GM10248 (cell line): ENCODE data around the gene SLC23A3.

ENCODE experiments used
- CTCF ChIA-PET: fragments of 300-600 bp; sonication (Branson Sonifier 250); formaldehyde crosslinking; extraction: SDS; loops from one replicate; lab custom pipeline; 2021; ENCODE audit warnings: antibody characterized with exemption; lab: Yijun Ruan, JAX
- POLR2A ChIA-PET: fragments of 350-650 bp; sonication (Branson Sonifier 250); formaldehyde crosslinking; extraction: SDS; loops from one replicate; lab custom pipeline; 2020; ENCODE audit warnings: antibody characterized with exemption; lab: Yijun Ruan, JAX
- DNase-seq: peaks from one replicate; pipeline ENCODE4 v3.0.0; 2012; ENCODE audit errors: extremely low spot score
- TF ChIP-seq, protein P1 (sequence below): IDR thresholded peaks from 2 replicates; pipeline ENCODE4 v1.5.1; 2012; ENCODE audit warnings: mild to moderate bottlenecking, low read depth; ENCODE audit errors: extremely low read depth, missing control alignments, control extremely low read depth

SLC23A3 gene

DNA sequence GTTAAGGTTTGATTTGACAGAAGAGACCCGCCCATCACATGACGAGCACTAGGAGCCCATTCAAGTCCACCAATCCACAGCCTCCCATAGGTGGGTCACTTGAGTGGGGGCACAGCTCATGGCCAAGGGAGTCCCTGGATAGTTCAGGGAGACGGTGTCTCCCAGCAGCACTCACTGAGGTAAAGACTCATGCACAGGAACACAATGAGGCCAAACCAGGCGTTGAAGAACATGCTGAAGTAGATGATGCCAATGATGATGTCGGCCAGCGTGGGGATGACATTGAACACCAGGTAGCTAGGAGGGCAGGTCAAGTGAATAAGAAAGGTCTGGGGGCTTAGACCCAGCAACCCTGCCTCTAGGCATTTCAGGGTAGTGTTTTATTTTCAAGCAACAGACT lies 45.0 kb upstream of the SLC23A3 start:
- ChIA-PET POLR2A (interaction anchor here (0.6 kb wide), 1 partner anchor 18 kb away, joined by 3 read pairs; no protein-coding TSS in a partner anchor), CTCF (interaction anchor here (0.8 to 2.4 kb wide), 4 partner anchors 12 to 81 kb away, joined by 3 to 6 read pairs (median 6); no protein-coding TSS in a partner anchor)
- DNase-seq: no peak
- TF ChIP-seq, protein P1, sequence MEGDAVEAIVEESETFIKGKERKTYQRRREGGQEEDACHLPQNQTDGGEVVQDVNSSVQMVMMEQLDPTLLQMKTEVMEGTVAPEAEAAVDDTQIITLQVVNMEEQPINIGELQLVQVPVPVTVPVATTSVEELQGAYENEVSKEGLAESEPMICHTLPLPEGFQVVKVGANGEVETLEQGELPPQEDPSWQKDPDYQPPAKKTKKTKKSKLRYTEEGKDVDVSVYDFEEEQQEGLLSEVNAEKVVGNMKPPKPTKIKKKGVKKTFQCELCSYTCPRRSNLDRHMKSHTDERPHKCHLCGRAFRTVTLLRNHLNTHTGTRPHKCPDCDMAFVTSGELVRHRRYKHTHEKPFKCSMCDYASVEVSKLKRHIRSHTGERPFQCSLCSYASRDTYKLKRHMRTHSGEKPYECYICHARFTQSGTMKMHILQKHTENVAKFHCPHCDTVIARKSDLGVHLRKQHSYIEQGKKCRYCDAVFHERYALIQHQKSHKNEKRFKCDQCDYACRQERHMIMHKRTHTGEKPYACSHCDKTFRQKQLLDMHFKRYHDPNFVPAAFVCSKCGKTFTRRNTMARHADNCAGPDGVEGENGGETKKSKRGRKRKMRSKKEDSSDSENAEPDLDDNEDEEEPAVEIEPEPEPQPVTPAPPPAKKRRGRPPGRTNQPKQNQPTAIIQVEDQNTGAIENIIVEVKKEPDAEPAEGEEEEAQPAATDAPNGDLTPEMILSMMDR: no peak

DNA sequence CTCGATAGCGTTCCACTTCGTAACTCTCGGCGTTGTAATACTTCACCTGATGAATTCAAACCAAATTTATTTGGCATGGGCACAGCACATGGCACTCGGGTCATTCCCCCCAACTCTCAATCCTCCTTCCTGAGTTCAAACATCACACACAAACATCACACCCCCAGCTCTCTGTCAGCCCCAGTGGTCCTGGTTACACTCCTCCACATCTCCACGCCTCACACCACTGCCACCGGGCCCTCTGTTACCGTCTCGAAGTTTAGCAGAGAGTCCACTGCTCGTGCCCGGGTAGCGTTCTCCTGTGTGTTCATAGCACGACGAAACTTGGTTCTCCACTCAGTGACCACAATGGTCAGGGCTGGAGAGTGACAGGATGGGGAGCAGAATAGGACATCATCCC lies 44.3 kb upstream of the SLC23A3 start:
- POLR2A ChIA-PET: no interaction called here

DNA sequence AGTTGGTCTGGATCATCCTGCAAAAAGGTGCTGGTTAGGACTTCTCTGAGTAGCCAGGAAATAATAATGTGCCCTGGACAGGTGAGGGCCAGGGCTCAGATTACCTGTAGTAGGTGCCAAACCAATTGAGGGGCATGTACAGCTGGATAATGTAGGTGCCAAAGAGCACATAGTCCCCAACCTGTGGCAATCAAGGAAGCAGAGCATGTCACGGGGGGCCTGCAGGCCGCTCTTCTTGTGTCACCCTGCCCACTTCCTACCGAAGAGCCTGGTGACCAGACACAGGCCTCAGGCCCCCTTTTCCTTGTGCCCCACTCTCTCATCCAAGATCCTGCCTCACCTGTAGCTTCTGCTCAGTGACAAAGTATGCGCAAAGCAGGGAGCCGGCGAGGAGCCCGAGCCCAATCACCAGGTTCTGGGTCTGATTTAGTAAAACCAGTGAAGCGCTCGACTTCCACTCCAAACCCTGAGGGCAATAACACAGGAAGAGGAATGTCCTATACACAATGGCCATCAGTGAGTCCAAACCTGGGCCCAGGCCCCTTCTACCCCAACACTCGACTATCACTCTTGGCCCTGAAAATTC lies 43.8 kb upstream of the SLC23A3 start:
- ChIA-PET POLR2A (interaction anchor here (0.5 kb wide), 1 partner anchor 39 kb away, joined by 4 read pairs; the partner anchor contains the start of gene TUBA4B), CTCF (interaction anchor here (1.2 to 3.6 kb wide), 6 partner anchors 10 to 316 kb away, joined by 3 to 15 read pairs (median 6); no protein-coding TSS in a partner anchor)
- no peak for DNase-seq

More for the DNA sequence above, 44.3 kb upstream of the SLC23A3 start:
- no peak for DNase-seq
- CTCF ChIA-PET: interaction anchor here (0.8 to 2.4 kb wide), 4 partner anchors 11 to 81 kb away, joined by 3 to 6 read pairs (median 6); no protein-coding TSS in a partner anchor
- TF ChIP-seq, protein P1: no peak

DNA sequence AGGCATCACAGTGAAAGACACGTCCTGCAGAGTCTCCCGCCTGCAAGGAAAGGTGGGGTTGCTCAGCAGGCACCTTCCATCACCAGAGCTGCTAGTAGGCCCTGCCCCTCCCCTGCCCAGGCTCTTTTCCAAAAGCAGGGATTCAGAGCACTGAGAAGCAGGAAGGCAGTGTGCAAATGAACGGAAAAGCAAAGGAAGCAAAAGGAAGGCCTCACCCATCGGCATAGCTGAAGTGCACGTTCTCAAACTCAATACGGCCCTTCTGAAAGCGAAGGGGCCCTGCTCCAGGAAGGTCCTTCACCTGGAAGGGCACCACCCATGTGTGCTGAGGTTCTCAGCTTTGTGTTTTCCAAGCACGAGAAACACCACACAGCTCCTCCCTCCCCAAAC lies 43.2 kb upstream of the SLC23A3 start:
- ChIA-PET POLR2A (interaction anchor here (0.5 kb wide), 1 partner anchor 40 kb away, joined by 4 read pairs; the partner anchor contains the start of gene TUBA4B), CTCF (interaction anchor here (1.2 to 3.6 kb wide), 8 partner anchors 9 to 317 kb away, joined by 3 to 15 read pairs (median 5); partner anchors contain the start of gene CNPPD1)
- TF ChIP-seq, protein P1: no peak
- DNase-seq: no peak

More for the DNA sequence above, 43.8 kb upstream of the SLC23A3 start:
- TF ChIP-seq, protein P1: no peak

DNA sequence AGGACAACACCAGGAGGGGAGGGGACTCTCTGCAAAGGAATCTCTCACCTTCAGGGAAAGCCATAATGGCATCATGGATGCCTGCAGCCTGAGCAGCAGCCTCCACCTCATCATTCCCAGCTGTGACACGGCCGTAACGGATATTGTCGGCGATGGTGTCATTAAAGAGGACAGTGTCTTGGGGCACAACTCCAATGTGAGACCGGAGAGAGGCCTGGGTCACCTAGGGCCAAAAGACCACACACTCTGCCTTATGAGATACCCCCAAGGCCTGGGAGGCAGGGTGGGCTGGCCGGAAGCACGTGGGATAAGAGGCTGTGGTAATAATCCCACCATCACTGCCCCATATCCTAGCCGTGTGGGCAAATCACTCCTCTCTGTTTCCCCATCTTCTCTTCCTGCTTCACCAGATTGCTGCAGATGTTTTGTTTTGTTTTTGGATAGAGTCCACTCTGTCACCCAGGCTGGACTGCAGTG lies 41.1 kb upstream of the SLC23A3 start:
- POLR2A ChIA-PET: interaction anchor here (0.5 kb wide), 1 partner anchor 45 kb away, joined by 5 read pairs; no protein-coding TSS in a partner anchor
- DNase-seq: no peak
- TF ChIP-seq, protein P1: no peak
- CTCF ChIA-PET: interaction anchor here (0.7 to 3.6 kb wide), 12 partner anchors 10 to 91 kb away, joined by 3 to 15 read pairs (median 3); partner anchors contain the start of gene NHEJ1

DNA sequence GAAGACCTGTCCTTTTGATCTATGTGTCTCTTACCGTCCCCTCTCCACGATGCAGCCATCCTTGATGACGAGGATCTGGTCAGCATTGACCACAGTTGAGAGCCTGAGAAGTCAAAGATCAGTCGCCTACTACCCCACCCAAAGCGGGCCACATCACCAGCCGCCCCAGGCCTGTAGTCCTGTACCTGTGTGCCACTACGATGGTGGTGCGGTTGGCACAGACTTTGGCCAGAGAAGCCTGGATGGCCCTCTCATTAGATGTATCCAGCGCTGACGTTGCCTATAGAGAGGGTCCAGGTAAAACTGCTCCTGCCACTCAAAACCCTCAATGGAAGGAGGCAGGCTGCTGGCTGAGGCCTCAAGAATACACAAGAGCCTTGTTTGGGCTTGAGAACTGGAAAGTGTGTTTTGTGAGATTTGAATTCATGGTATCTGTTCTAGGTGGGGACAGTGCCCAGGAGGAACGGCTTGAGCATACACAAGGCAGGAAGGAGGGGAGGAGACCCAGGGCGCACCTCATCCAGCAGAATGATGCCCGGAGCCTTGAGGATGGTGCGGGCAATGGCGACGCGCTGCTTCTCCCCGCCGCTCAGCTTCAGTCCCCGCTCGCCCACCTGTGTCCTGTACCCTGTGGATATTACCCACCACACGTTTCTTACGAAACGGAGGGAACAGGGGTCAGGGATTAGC lies 40.5 kb upstream of the SLC23A3 start:
- TF ChIP-seq, protein P1: no peak
- ChIA-PET POLR2A (interaction anchor here (0.5 kb wide), 1 partner anchor 45 kb away, joined by 5 read pairs; no protein-coding TSS in a partner anchor), CTCF (interaction anchor here (1.2 to 3.6 kb wide), 3 partner anchors 35 to 83 kb away, joined by 3 to 15 read pairs (median 4); no protein-coding TSS in a partner anchor)
- DNase-seq: no peak
